HG02943 (cell line): ENCODE data around the gene C17orf75.

Experiments
- ATAC-seq: cut with Tn5 transposase; IDR thresholded peaks from one replicate; pipeline ENCODE4 v1.9.1; 2021; ENCODE audit warnings: mild to moderate bottlenecking, low read depth, moderate library complexity; ENCODE audit not compliant: unreplicated experiment

C17orf75 gene

GRCh38 chr17:32281011-32281451 lies 60.9 kb downstream of the C17orf75 start:
- no peak for ATAC-seq

- ATAC-seq, result no peak
These were observed 61.9 kb downstream of the C17orf75 start for GRCh38 chr17:32279891-32280716.

GRCh38 chr17:32278815-32279214 lies 63.2 kb downstream of the C17orf75 start:
- no peak for ATAC-seq
